ENCODE results near the gene JAZF1.

- TF ChIP-seq CTCF (IDR thresholded peaks at IDR 0.05 in 4 of 5, conservative IDR thresholded peaks at IDR 0.05 in 1 of 5) (no peak), POLR2A (IDR thresholded peaks at IDR 0.05) (no peak)
These were observed 208.3 kb downstream of the JAZF1 start for GRCh38 chr7:27972276-27972675.
